A673 (cell line): ENCODE results near the gene PSG1.
"Not testable (repeated sequence)": the region's sequence is repeated elsewhere in the genome, so short reads cannot be mapped to it uniquely, and the experiment has no call there.

Experiments
- CTCF ChIP-seq: fragments of 300-800, 200-600 bp; sonication (generic); conservative IDR thresholded peaks from 2 replicates; pipeline ENCODE4 v1.5.1; 2017; ENCODE audit warnings: low read depth, mild to moderate bottlenecking, antibody characterized with exemption, low read length, moderate library complexity, mixed read lengths
- EZH2 ChIP-seq: fragments of 200-600 bp; sonication (generic); IDR thresholded peaks from 2 replicates; pipeline ENCODE4 v1.6.1; 2017; ENCODE audit warnings: borderline replicate concordance, low read depth, mild to moderate bottlenecking, mixed read lengths, antibody characterized with exemption, low read length; ENCODE audit not compliant: poor library complexity, severe bottlenecking

DNA sequence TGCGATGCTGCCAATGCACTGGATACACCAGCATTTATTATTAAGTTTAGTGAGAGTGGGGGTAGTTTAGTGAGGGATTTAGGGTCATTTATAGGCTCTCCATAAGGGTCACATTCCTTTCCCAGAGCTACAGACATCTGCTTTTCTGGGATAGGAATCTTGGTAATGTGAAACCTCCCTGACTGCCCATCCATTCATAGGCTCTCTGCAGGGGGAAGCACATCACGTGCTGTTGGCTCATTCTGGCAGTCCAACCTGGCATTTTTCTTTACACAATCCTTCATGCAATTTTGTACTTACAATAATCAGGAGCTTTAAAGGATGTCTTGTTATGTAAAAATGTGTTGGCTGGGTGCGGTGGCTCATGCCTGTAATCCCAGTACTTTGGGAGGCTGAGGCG is 21.0 kb upstream of the PSG1 start:
- not testable (repeated sequence) for TF ChIP-seq CTCF, EZH2
